ENCODE results near the gene POLR2L.

POLR2L gene

GRCh38 chr11:830295-831117 is 11.8 kb downstream of the POLR2L start:
- no peak overlapping the region for H3K27ac ChIP-seq (ENCODE audit: low read length)
- H3K36me3 ChIP-seq (ENCODE audit: control insufficient read depth in 2 of 2, insufficient read depth in 2 of 2, low read length in 2 of 2), result no peaks in the 10 kb centered on the region
- no peak overlapping the region for H3K9ac ChIP-seq (ENCODE audit: low read length in 2 of 2)
- H3K27me3 ChIP-seq (ENCODE audit: control insufficient read depth in 1 of 2, insufficient read depth in 2 of 2, low read length in 2 of 2), result peaks cover 52 to 70% of the 10 kb centered on the region in 2 donors
- H3K4me3 ChIP-seq (ENCODE audit: low read length in 2 of 2), result peak overlapping the region in 1 of 2 donors; percentile 63
- no peaks in the 10 kb centered on the region for H3K9me3 ChIP-seq (ENCODE audit: control insufficient read depth in 2 of 2, low read length in 2 of 2)
- H3K4me1 ChIP-seq (ENCODE audit: control insufficient read depth, insufficient read depth, low read length), result peaks cover 73% of the 10 kb centered on the region

- H3K27me3 ChIP-seq (ENCODE audit: control insufficient read depth in 1 of 2, insufficient read depth in 2 of 2, low read length in 2 of 2), result peaks cover 57 to 76% of the 10 kb centered on the region in 2 donors
- H3K9ac ChIP-seq (ENCODE audit: low read length in 2 of 2), result no peak overlapping the region
- peak overlapping the region in 1 of 2 donors; percentile 63 for H3K4me3 ChIP-seq (ENCODE audit: low read length in 2 of 2)
- H3K27ac ChIP-seq (ENCODE audit: low read length), result no peak overlapping the region
- peaks cover 68% of the 10 kb centered on the region for H3K4me1 ChIP-seq (ENCODE audit: control insufficient read depth, insufficient read depth, low read length)
- H3K9me3 ChIP-seq (ENCODE audit: control insufficient read depth in 2 of 2, low read length in 2 of 2), result no peaks in the 10 kb centered on the region
- peaks cover 0 to 3% of the 10 kb centered on the region in 2 donors for H3K36me3 ChIP-seq (ENCODE audit: control insufficient read depth in 2 of 2, insufficient read depth in 2 of 2, low read length in 2 of 2)
These were observed 12.5 kb downstream of the POLR2L start for GRCh38 chr11:829847-830294.

DNA sequence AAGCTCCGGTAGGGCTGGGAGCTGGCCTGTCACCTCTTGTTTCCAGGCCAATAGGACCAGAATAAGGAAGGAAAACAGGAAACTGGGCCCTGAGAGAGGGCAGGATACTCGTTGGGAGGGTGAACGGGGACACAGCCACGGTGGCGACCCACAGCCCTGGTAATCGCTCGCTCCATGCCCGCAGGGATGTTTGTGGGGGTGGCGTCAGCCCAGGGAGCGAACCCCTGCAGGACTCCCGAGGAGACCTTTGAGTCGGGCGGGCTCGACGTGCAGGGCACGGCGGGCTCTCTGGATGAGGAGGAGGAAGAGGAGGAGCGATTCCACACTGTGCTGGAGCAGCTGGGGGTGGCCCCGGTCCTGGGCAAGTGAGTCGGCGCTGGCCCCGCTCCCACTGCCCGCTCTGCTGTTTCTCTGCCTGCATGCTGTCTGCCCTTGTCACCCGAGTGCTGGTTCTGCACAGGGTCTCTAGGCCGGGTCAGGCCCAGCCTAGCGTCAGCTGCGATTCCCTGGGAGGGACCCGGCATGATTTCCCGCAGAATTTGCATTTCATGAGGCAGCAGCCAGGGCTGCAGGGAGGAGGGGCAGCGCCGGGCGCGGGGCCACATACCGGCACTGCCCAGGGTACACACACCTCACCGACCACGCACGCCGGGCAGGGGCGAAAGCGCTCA is 13.0 kb downstream of the POLR2L start:
- no peak overlapping the region for H3K27ac ChIP-seq (ENCODE audit: low read length)
- peaks cover 57 to 81% of the 10 kb centered on the region in 2 donors for H3K27me3 ChIP-seq (ENCODE audit: control insufficient read depth in 1 of 2, insufficient read depth in 2 of 2, low read length in 2 of 2)
- H3K9me3 ChIP-seq (ENCODE audit: control insufficient read depth in 2 of 2, low read length in 2 of 2), result no peaks in the 10 kb centered on the region
- peaks cover 62% of the 10 kb centered on the region for H3K4me1 ChIP-seq (ENCODE audit: control insufficient read depth, insufficient read depth, low read length)
- H3K9ac ChIP-seq (ENCODE audit: low read length in 2 of 2), result no peak overlapping the region
- H3K36me3 ChIP-seq (ENCODE audit: control insufficient read depth in 2 of 2, insufficient read depth in 2 of 2, low read length in 2 of 2), result peaks cover 0 to 8% of the 10 kb centered on the region in 2 donors
- H3K4me3 ChIP-seq (ENCODE audit: low read length in 2 of 2), result peak overlapping the region; percentile 14 to 63

DNA sequence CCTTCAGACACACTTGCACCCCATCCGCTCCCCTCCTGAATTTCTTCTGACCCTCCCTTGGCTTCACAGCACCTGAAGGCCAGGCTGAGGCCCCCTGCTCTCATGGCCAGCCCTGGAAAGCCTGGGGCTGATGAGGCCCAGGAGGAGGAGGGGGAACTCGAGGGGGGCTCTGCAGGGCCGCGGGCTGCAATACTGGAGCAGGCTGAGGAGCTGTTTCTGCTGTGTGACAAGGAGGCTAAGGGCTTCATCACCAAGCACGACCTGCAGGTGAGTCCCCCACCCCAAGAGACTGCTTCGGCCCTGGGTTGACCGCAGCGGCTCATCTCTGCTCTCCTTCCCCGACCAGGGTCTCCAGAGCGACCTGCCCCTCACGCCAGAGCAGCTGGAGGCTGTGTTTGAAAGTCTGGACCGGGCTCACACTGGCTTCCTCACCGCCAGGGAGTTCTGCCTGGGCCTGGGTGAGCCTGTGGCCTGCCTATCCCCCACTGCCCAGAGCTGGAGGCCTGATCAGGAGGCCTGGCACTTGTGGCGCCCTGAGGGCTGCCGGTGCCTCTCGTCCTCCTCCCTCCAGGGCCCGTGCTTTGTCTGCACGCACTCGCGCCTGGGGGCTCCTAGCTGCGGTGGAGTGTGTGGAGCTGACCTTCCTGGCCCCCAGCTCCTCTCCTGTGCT is 13.7 kb downstream of the POLR2L start:
- H3K4me1 ChIP-seq (ENCODE audit: control insufficient read depth, insufficient read depth, low read length), result peaks cover 56% of the 10 kb centered on the region
- no peak overlapping the region for H3K9ac ChIP-seq (ENCODE audit: low read length in 2 of 2)
- no peaks in the 10 kb centered on the region for H3K9me3 ChIP-seq (ENCODE audit: control insufficient read depth in 2 of 2, low read length in 2 of 2)
- peaks cover 57 to 81% of the 10 kb centered on the region in 2 donors for H3K27me3 ChIP-seq (ENCODE audit: control insufficient read depth in 1 of 2, insufficient read depth in 2 of 2, low read length in 2 of 2)
- H3K36me3 ChIP-seq (ENCODE audit: control insufficient read depth in 2 of 2, insufficient read depth in 2 of 2, low read length in 2 of 2), result peaks cover 0 to 8% of the 10 kb centered on the region in 2 donors
- H3K27ac ChIP-seq (ENCODE audit: low read length), result no peak overlapping the region
- peak overlapping the region in 1 of 2 donors; percentile 22 for H3K4me3 ChIP-seq (ENCODE audit: low read length in 2 of 2)

- Histone ChIP-seq H3K4me3 (ENCODE audit: low read length in 2 of 2) (peak within 1 kb of the TSS in 1 of 2 donors; percentile 52), H3K9ac (ENCODE audit: low read length in 2 of 2) (no peak within 1 kb of the TSS), H3K36me3 (ENCODE audit: control insufficient read depth in 2 of 2, insufficient read depth in 2 of 2, low read length in 2 of 2) (peaks cover 0 to 8% of the 10 kb centered on the region in 2 donors), H3K9me3 (ENCODE audit: control insufficient read depth in 2 of 2, low read length in 2 of 2) (no peaks in the 10 kb centered on the region), H3K27me3 (ENCODE audit: control insufficient read depth in 1 of 2, insufficient read depth in 2 of 2, low read length in 2 of 2) (peaks cover 57 to 81% of the 10 kb centered on the region in 2 donors), H3K27ac (ENCODE audit: low read length) (no peak within 1 kb of the TSS), H3K4me1 (ENCODE audit: control insufficient read depth, insufficient read depth, low read length) (peaks cover 53% of the 10 kb centered on the region)
These were observed 14.5 kb downstream of the POLR2L start, which contains the start of gene CRACR2B for GRCh38 chr11:827897-828192. TSS of gene CRACR2B (plus strand) at chr11:827919. CDS start at chr11:828608, 689 bp downstream.

- Histone ChIP-seq H3K4me3 (ENCODE audit: low read length in 2 of 2) (peak overlapping the region in 1 of 2 donors; percentile 52), H3K4me1 (ENCODE audit: control insufficient read depth, insufficient read depth, low read length) (peaks cover 51% of the 10 kb centered on the region), H3K36me3 (ENCODE audit: control insufficient read depth in 2 of 2, insufficient read depth in 2 of 2, low read length in 2 of 2) (peaks cover 0 to 8% of the 10 kb centered on the region in 2 donors), H3K9ac (ENCODE audit: low read length in 2 of 2) (no peak overlapping the region), H3K27me3 (ENCODE audit: control insufficient read depth in 1 of 2, insufficient read depth in 2 of 2, low read length in 2 of 2) (peaks cover 57 to 79% of the 10 kb centered on the region in 2 donors), H3K9me3 (ENCODE audit: control insufficient read depth in 2 of 2, low read length in 2 of 2) (no peaks in the 10 kb centered on the region), H3K27ac (ENCODE audit: low read length) (no peak overlapping the region)
These were observed 15.0 kb downstream of the POLR2L start for GRCh38 chr11:827146-827896.

DNA sequence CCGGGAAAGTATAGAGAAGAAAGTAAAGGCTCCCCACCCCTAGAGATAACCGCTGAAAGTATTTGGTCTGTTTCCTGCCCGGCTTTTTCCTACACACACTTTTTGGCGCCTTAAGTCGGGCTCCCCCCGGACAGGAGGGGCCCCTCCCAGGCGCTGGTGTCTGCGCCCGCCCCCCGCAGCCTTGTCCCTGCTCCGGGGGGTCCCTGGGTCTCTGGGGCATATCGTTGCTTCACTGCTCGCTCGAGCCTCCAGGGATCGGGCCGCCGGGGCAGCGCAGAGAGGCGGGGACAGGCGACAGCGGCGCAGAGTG is 15.5 kb downstream of the POLR2L start:
- H3K9me3 ChIP-seq (ENCODE audit: control insufficient read depth in 2 of 2, low read length in 2 of 2), result no peaks in the 10 kb centered on the region
- H3K4me1 ChIP-seq (ENCODE audit: control insufficient read depth, insufficient read depth, low read length), result peaks cover 51% of the 10 kb centered on the region
- peak overlapping the region in 1 of 2 donors; percentile 52 for H3K4me3 ChIP-seq (ENCODE audit: low read length in 2 of 2)
- H3K27me3 ChIP-seq (ENCODE audit: control insufficient read depth in 1 of 2, insufficient read depth in 2 of 2, low read length in 2 of 2), result peaks cover 56 to 73% of the 10 kb centered on the region in 2 donors
- peaks cover 0 to 8% of the 10 kb centered on the region in 2 donors for H3K36me3 ChIP-seq (ENCODE audit: control insufficient read depth in 2 of 2, insufficient read depth in 2 of 2, low read length in 2 of 2)
- H3K27ac ChIP-seq (ENCODE audit: low read length), result no peak overlapping the region
- no peak overlapping the region for H3K9ac ChIP-seq (ENCODE audit: low read length in 2 of 2)

DNA sequence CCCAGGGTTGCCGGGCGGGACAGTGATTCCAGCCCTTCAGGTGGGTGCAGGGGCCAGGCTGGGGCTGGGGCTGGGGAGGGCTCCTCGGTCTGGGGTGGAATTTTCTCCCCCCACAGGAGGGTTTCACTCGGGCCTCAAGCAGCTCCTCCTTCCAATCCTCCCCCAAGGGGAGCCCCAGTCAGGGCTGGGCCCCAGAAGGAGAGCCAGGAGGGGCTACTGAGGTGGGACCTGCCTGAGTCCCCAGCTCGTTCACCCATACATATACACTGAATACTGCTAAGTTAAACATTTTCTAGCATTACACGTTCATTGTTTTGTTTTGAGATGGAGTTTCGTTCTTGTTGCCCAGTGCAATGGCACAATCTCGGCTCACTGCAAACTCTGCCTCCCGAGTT is 16.1 kb downstream of the POLR2L start:
- Histone ChIP-seq H3K4me3 (ENCODE audit: low read length in 2 of 2) (no peak overlapping the region), H3K4me1 (ENCODE audit: control insufficient read depth, insufficient read depth, low read length) (peaks cover 51% of the 10 kb centered on the region), H3K9me3 (ENCODE audit: control insufficient read depth in 2 of 2, low read length in 2 of 2) (no peaks in the 10 kb centered on the region), H3K9ac (ENCODE audit: low read length in 2 of 2) (no peak overlapping the region), H3K36me3 (ENCODE audit: control insufficient read depth in 2 of 2, insufficient read depth in 2 of 2, low read length in 2 of 2) (peaks cover 0 to 8% of the 10 kb centered on the region in 2 donors), H3K27me3 (ENCODE audit: control insufficient read depth in 1 of 2, insufficient read depth in 2 of 2, low read length in 2 of 2) (peaks cover 51 to 68% of the 10 kb centered on the region in 2 donors), H3K27ac (ENCODE audit: low read length) (no peak overlapping the region)

DNA sequence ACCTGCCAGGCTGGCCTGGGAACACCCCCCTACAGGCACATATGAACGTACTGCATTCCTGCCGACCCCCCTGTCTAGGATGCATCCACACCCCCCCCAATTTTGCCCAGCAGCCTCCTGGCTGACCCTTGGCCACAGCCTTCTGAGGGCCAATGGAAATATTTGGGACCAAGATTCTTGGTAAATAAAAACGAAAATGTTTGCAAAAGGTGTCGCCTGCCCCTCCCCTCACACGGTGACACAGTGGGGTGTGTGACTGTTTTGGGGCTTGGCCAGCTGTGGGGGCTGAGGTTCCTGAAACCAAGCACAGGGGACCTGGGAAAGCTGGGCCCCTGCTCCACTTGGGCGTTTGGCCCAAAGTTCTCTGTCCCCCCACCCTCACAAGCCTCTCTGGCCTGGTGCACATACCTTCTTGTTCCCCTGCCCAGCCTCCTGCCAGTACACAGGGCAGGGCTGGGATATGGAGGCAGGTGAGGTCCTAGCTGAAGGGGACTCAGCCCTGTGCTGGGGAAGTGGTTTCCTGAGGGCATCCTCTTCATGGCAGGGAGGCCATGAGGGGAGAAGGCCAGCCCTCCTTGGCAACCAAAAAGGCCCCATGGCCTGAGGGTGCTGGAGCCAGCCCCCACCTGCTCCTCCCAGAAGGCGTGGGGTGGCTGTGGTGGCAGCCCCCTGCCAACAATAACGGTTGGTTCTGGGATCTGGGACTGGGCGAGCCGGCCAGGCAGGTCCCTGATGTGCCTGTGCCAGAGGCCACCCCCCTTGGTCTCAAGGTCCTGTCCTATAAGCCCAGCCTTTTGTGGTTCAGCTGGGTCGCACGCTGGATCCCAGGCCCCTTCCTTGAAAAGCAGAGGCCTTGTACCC is 16.7 kb downstream of the POLR2L start:
- Histone ChIP-seq H3K9me3 (ENCODE audit: control insufficient read depth in 2 of 2, low read length in 2 of 2) (no peaks in the 10 kb centered on the region), H3K4me1 (ENCODE audit: control insufficient read depth, insufficient read depth, low read length) (peaks cover 51% of the 10 kb centered on the region), H3K27ac (ENCODE audit: low read length) (no peak overlapping the region), H3K36me3 (ENCODE audit: control insufficient read depth in 2 of 2, insufficient read depth in 2 of 2, low read length in 2 of 2) (peaks cover 0 to 8% of the 10 kb centered on the region in 2 donors), H3K4me3 (ENCODE audit: low read length in 2 of 2) (no peak overlapping the region), H3K27me3 (ENCODE audit: control insufficient read depth in 1 of 2, insufficient read depth in 2 of 2, low read length in 2 of 2) (peaks cover 46 to 62% of the 10 kb centered on the region in 2 donors), H3K9ac (ENCODE audit: low read length in 2 of 2) (no peak overlapping the region)

Measured in stomach smooth muscle (tissue), 2 donors.